HUDEP-2 (cell line): ENCODE data around the gene DEGS2.
A peak's percentile ranks its signal among the peaks of the same experiment; 100 is the strongest.

Source experiments
- DNase-seq, 76 experiments: peaks; one replicate each; lab custom pipeline; 2025; ENCODE audit not compliant: unreplicated experiment in 76 of 76; lab: John Stamatoyannopoulos, UW

The DEGS2 gene

GRCh38 chr14:100150932-100151587 lies 8.4 kb downstream of the DEGS2 start:
- no peak for DNase-seq

GRCh38 chr14:100149851-100150611 lies 9.4 kb downstream of the DEGS2 start:
- no peak for DNase-seq

GRCh38 chr14:100148837-100149731 lies 10.4 kb downstream of the DEGS2 start:
- DNase-seq, result no peak

GRCh38 chr14:100147691-100148464 lies 11.6 kb downstream of the DEGS2 start:
- no peak for DNase-seq

- DNase-seq, result no peak
Observed at GRCh38 chr14:100147181-100147631, 12.2 kb downstream of the DEGS2 start.

- DNase-seq, result peak in 1 of 76 experiments; percentile 18
Observed at GRCh38 chr14:100146531-100147091, 12.8 kb downstream of the DEGS2 start.

- DNase-seq, result no peak
Observed at GRCh38 chr14:100145682-100146464, 13.6 kb downstream of the DEGS2 start.

- DNase-seq, result peak in 47 of 76 experiments; percentile 6 to 61 (median 40)
Observed at GRCh38 chr14:100144996-100145646, 14.3 kb downstream of the DEGS2 start.

- DNase-seq, result peak in 3 of 76 experiments; percentile 10 to 30 (median 16)
Observed at GRCh38 chr14:100144645-100144995, 14.8 kb downstream of the DEGS2 start.

- no peak for DNase-seq
Observed at GRCh38 chr14:100143934-100144333, 15.5 kb downstream of the DEGS2 start.

- DNase-seq, result peak in 3 of 76 experiments; percentile 9 to 52 (median 49)
Observed at GRCh38 chr14:100143523-100143922, 15.9 kb downstream of the DEGS2 start.

- DNase-seq, result peak; percentile 65 to 99 (median 95)
Observed at GRCh38 chr14:100142073-100143040, 17.1 kb downstream of the DEGS2 start.

- no peak for DNase-seq
Observed at GRCh38 chr14:100141098-100141497, 18.3 kb downstream of the DEGS2 start.

GRCh38 chr14:100140452-100141078 lies 18.9 kb downstream of the DEGS2 start:
- DNase-seq, result peak in 9 of 76 experiments; percentile 8 to 54 (median 25)

GRCh38 chr14:100138955-100139354 lies 20.5 kb downstream of the DEGS2 start:
- no peak for DNase-seq

- DNase-seq, result no peak
Observed at GRCh38 chr14:100138082-100138787, 21.2 kb downstream of the DEGS2 start.
